ENCODE measurements around the gene NOL4L. TPM values are rescaled to one million over a fixed set of nuclear protein-coding genes. Genes with fewer than 3 reads are reported as not detected.
A peak's percentile ranks its signal among the peaks of the same experiment; 100 is the strongest.
"Not testable (repeated sequence)": the region's sequence is repeated elsewhere in the genome, so short reads cannot be mapped to it uniquely, and the experiment has no call there.

NOL4L gene
- total and polyA plus RNA-seq, 8 donors = 3.8 to 54.0 (median 15.0) TPM

DNA sequence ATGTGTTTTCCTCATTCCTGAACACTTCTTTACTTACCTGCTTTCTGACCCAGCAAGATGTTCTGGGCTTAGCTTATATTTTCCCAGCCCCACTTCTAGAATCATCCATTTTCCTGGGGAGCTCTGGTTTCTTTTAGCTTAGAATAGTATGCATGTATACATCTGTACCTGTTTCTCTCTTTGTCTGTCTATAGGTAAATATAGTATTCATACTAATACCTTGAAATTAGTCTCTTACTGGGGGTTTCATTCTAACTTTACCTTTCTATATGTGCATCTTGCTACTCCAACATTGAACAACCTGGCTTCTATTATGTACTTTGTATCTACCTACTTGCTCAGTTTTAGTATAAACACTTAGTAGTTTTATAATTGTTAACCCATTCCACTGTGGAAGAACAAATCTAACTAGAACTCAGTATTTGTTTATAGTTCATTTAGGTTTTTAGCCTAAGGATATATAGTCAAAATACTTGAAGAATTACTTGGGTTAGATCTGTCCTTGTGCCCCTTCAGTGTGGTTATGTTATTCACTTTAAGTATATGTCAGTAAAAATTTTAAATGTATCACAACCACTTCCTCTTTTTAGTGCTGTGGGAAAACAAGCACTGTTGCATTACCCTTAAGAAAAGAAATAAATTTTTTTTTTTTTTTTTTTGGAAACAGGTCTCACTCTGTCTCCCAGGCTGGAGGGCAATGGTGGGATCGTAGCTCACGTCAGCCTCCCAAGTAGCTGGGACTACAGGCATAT is 173.0 kb downstream of the NOL4L start:
- Histone ChIP-seq H3K9me3 (no peaks in the 10 kb centered on the region), H3K27me3 (no peaks in the 10 kb centered on the region), H3K27ac (no peak overlapping the region), H3K36me3 (peaks cover 0 to 28% (median 7%) of the 10 kb centered on the region in 4 donors), H3K4me1 (peaks cover 0 to 28% (median 16%) of the 10 kb centered on the region in 4 donors), H3K4me3 (no peak overlapping the region)
- TF ChIP-seq, protein P1, sequence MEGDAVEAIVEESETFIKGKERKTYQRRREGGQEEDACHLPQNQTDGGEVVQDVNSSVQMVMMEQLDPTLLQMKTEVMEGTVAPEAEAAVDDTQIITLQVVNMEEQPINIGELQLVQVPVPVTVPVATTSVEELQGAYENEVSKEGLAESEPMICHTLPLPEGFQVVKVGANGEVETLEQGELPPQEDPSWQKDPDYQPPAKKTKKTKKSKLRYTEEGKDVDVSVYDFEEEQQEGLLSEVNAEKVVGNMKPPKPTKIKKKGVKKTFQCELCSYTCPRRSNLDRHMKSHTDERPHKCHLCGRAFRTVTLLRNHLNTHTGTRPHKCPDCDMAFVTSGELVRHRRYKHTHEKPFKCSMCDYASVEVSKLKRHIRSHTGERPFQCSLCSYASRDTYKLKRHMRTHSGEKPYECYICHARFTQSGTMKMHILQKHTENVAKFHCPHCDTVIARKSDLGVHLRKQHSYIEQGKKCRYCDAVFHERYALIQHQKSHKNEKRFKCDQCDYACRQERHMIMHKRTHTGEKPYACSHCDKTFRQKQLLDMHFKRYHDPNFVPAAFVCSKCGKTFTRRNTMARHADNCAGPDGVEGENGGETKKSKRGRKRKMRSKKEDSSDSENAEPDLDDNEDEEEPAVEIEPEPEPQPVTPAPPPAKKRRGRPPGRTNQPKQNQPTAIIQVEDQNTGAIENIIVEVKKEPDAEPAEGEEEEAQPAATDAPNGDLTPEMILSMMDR (IDR thresholded peaks at IDR 0.05) = no peak
- TF ChIP-seq POLR2A (IDR thresholded peaks at IDR 0.05) = no peak
- TF ChIP-seq POLR2AphosphoS5 (IDR thresholded peaks at IDR 0.05) = no peak
- TF ChIP-seq EP300 (IDR thresholded peaks at IDR 0.05) = no peak
- DNase-seq = no peak
- intact Hi-C loops (cut with DNase I; ENCODE audit: low total_unique reads) = no loop called here
- 89 to 96% (median 95%) methylated on average over 2 of the region's 2 CpGs for WGBS, 5 donors

GRCh38 chr20:32407131-32407750 is 177.9 kb downstream of the NOL4L start:
- H3K4me1 ChIP-seq; H3K27me3 ChIP-seq; H3K4me3 ChIP-seq; intact Hi-C loops (cut with DNase I; ENCODE audit: low total_unique reads); H3K9me3 ChIP-seq; H3K27ac ChIP-seq: not testable (repeated sequence)
- peak in 1 of 2 donors; percentile 48 for DNase-seq
- 87 to 91% (median 88%) methylated on average over 9 of the region's 9 CpGs for WGBS, 5 donors
- H3K36me3 ChIP-seq = peaks cover 0 to 38% (median 18%) of the 10 kb centered on the region in 4 donors

DNA sequence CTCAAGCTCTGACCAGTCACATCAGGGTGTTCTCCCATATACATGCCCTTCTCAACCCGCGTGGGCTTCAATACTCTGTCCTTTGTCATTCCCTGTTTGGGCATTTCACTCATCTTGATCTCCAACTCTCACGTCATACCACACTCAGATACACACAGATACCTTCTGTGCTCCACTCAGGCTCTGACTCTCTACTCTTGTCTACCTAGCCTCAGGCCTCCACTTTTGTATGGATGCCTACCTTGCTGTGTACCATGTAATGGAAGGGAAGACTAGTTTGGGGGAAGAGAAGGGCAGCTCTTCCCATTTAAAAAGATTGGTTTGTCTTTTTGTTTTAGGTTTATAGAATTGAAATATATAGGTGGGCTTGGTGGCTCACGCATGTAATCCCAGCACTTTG is 178.4 kb downstream of the NOL4L start:
- Histone ChIP-seq H3K9me3 (no peaks in the 10 kb centered on the region), H3K4me1 (peaks cover 0 to 4% (median 0%) of the 10 kb centered on the region in 4 donors), H3K27me3 (no peaks in the 10 kb centered on the region), H3K27ac (no peak overlapping the region), H3K36me3 (peaks cover 0 to 43% (median 23%) of the 10 kb centered on the region in 4 donors), H3K4me3 (no peak overlapping the region)
- TF ChIP-seq POLR2AphosphoS5 (IDR thresholded peaks at IDR 0.05) (no peak), POLR2A (IDR thresholded peaks at IDR 0.05) (no peak), EP300 (IDR thresholded peaks at IDR 0.05) (no peak)
- TF ChIP-seq, protein P1 (IDR thresholded peaks at IDR 0.05) = no peak
- 96 to 99% (median 97%) methylated on average over 4 of the region's 4 CpGs for WGBS, 5 donors
- no peak for DNase-seq
- intact Hi-C loops (cut with DNase I; ENCODE audit: low total_unique reads) = no loop called here

DNA sequence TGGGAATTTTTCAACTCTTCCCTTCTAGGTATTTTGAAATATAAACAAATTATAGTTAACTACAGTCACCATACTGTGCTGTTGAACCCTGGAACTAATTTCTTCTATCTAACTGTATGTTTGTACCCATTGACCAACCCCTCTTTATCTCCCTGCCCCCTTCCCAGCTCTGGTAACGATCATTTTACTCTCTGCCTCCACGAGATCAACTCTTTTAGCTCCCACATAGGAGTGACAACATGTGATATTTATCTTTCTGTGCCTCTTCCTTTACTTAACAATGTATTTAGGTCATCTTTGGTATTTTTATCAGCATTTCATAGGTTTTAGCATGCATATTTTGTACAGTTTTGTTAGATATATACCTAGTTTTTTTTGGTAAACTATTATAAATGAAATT is 181.1 kb downstream of the NOL4L start:
- Histone ChIP-seq H3K27me3 (no peaks in the 10 kb centered on the region), H3K4me3 (no peak overlapping the region), H3K9me3 (no peaks in the 10 kb centered on the region), H3K36me3 (peaks cover 0 to 33% (median 21%) of the 10 kb centered on the region in 4 donors), H3K4me1 (no peaks in the 10 kb centered on the region), H3K27ac (no peak overlapping the region)
- 69 to 80% (median 75%) methylated on average over 2 of the region's 2 CpGs for WGBS, 5 donors
- TF ChIP-seq, protein P1 (IDR thresholded peaks at IDR 0.05) = no peak
- TF ChIP-seq POLR2A (IDR thresholded peaks at IDR 0.05) (no peak), POLR2AphosphoS5 (IDR thresholded peaks at IDR 0.05) (no peak), EP300 (IDR thresholded peaks at IDR 0.05) (no peak)
- no peak for DNase-seq
- intact Hi-C loops (cut with DNase I; ENCODE audit: low total_unique reads) = no loop called here

GRCh38 chr20:32400476-32400875 is 184.7 kb downstream of the NOL4L start:
- Histone ChIP-seq H3K4me3 (no peak overlapping the region), H3K27me3 (no peaks in the 10 kb centered on the region), H3K4me1 (peaks cover 3 to 18% (median 8%) of the 10 kb centered on the region in 4 donors), H3K27ac (no peak overlapping the region), H3K36me3 (peaks cover 0 to 9% (median 6%) of the 10 kb centered on the region in 4 donors), H3K9me3 (no peaks in the 10 kb centered on the region)
- TF ChIP-seq EP300 (IDR thresholded peaks at IDR 0.05) (no peak), POLR2AphosphoS5 (IDR thresholded peaks at IDR 0.05) (no peak), POLR2A (IDR thresholded peaks at IDR 0.05) (no peak)
- TF ChIP-seq, protein P1 (IDR thresholded peaks at IDR 0.05) = no peak
- intact Hi-C loops (cut with DNase I; ENCODE audit: low total_unique reads) = no loop called here
- no peak for DNase-seq
- WGBS, 5 donors = 94 to 100% (median 97%) methylated on average over 1 of the region's 1 CpG
